ENCODE measurements around the gene CCDC17.

GRCh38 chr1:45635211-45635610, 11.4 kb upstream of the CCDC17 start:
- TF ChIP-seq POLR2A (IDR thresholded peaks at IDR 0.05; ENCODE audit: low read length) (no peak), GATA1 (IDR thresholded peaks at IDR 0.05; ENCODE audit: low read depth, low read length) (no peak)
